ENCODE results near the gene CKB. TPM values are rescaled to one million over a fixed set of nuclear protein-coding genes. Genes with fewer than 3 reads are reported as not detected.

CKB gene
- total and polyA plus RNA-seq, 4 donors = 46.6 to 109 (median 84.7) TPM

- WGBS, 2 donors = 10 to 15% methylated on average over 18 of the region's 18 CpGs
- H3K27me3 ChIP-seq (ENCODE audit: control insufficient read depth in 1 of 2, insufficient read depth in 2 of 2, low read length in 1 of 2) = no peaks in the 10 kb centered on the region
- peak overlapping the region; percentile 81 to 93 for H3K27ac ChIP-seq (ENCODE audit: low read depth in 1 of 2, low read length in 2 of 2)
- DNase-seq = peak; percentile 82 to 86
- no peaks in the 10 kb centered on the region for H3K9me3 ChIP-seq (ENCODE audit: control insufficient read depth, low read length)
- ATAC-seq (ENCODE audit: low FRiP score) = peak; percentile 66
- H3K4me1 ChIP-seq (ENCODE audit: control insufficient read depth in 1 of 2, insufficient read depth in 2 of 2, low read length in 2 of 2) = no peaks in the 10 kb centered on the region
- intact Hi-C loops (cut with DNase I) = no loop called here
- no peak overlapping the region for H3K4me3 ChIP-seq (ENCODE audit: low read length in 2 of 2)
- no peaks in the 10 kb centered on the region for H3K36me3 ChIP-seq (ENCODE audit: control insufficient read depth in 1 of 2, insufficient read depth in 2 of 2, low read length in 1 of 2)
These were observed 29.6 kb upstream of the CKB start for GRCh38 chr14:103552011-103552845.

DNA sequence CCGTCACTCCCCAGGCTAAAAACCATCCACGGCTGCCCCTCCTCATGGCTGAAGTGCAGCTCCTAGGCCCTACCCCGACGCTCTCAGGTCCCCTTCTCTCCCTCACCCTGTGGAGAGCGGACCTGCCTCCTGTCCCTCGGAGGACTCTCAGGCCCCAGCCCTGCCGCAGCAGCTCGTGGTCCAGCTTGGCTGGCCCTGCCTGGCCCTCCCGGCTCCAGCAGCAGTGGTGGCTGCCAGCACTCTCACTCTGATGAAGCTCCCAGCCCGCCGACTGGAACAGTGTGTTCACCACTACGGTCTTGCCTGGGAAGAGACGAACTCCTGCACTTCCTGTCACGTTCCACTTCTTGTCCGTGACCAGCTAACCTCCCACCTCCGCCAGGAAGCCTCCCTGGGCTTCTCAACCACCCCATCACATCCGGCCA is 28.7 kb upstream of the CKB start:
- H3K36me3 ChIP-seq (ENCODE audit: control insufficient read depth in 1 of 2, insufficient read depth in 2 of 2, low read length in 1 of 2) = no peaks in the 10 kb centered on the region
- intact Hi-C loops (cut with DNase I) = no loop called here
- ATAC-seq (ENCODE audit: low FRiP score) (peak; percentile 69), DNase-seq (peak; percentile 86 to 90)
- WGBS, 2 donors = 14 to 15% methylated on average over 17 of the region's 17 CpGs
- no peak overlapping the region for H3K4me3 ChIP-seq (ENCODE audit: low read length in 2 of 2)
- peak overlapping the region; percentile 81 to 93 for H3K27ac ChIP-seq (ENCODE audit: low read depth in 1 of 2, low read length in 2 of 2)
- H3K9me3 ChIP-seq (ENCODE audit: control insufficient read depth, low read length) = no peaks in the 10 kb centered on the region
- no peaks in the 10 kb centered on the region for H3K27me3 ChIP-seq (ENCODE audit: control insufficient read depth in 1 of 2, insufficient read depth in 2 of 2, low read length in 1 of 2)
- no peaks in the 10 kb centered on the region for H3K4me1 ChIP-seq (ENCODE audit: control insufficient read depth in 1 of 2, insufficient read depth in 2 of 2, low read length in 2 of 2)

DNA sequence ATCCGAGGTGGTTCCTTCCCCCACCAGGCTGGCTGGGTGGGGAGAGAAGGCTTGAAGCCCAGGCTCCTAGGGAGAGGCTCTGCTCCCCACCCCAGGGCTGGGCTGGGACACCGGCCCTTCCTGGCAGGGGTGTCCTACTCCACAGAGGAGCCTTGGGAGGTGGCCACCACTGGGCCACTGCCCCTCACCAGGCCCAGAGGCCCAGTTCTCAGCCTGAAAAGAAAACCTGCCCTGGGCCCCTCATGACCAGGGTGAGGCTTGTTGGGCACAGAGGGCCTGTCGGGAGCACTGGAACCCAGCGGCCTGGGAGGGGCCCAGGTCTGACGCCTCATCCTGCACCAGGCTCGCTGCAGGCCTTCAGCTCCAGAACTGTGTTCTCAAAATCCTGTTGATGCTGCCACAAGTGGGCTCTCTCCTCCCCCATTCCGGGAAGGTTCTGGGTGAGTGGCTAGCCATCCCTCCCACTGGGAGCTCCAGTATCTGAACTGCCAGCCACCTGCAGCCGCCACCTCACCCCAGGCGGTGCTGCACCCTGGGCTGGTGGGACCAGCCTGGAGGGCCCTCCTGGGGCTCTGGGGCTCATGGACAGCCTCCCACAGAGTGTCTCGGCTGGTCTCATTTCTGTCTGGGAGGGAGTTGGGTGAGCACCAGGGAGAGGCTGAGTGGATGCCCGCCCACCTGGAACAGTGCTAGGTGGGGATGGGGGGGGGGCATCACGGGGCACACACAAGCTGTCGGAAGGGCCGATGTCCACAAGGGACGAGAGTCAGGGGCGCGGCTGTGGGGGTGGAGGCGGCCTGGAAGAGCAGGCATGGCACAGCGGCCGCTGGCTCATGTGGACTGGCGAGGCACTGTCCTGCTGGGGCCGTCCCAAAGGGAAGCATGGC is 28.1 kb upstream of the CKB start:
- ATAC-seq (ENCODE audit: low FRiP score) (peak; percentile 19), DNase-seq (peak; percentile 59 to 80)
- no peaks in the 10 kb centered on the region for H3K9me3 ChIP-seq (ENCODE audit: control insufficient read depth, low read length)
- H3K4me1 ChIP-seq (ENCODE audit: control insufficient read depth in 1 of 2, insufficient read depth in 2 of 2, low read length in 2 of 2) = no peaks in the 10 kb centered on the region
- no peaks in the 10 kb centered on the region for H3K36me3 ChIP-seq (ENCODE audit: control insufficient read depth in 1 of 2, insufficient read depth in 2 of 2, low read length in 1 of 2)
- H3K27me3 ChIP-seq (ENCODE audit: control insufficient read depth in 1 of 2, insufficient read depth in 2 of 2, low read length in 1 of 2) = no peaks in the 10 kb centered on the region
- intact Hi-C loops (cut with DNase I) = no loop called here
- H3K4me3 ChIP-seq (ENCODE audit: low read length in 2 of 2) = no peak overlapping the region
- peak overlapping the region; percentile 81 to 93 for H3K27ac ChIP-seq (ENCODE audit: low read depth in 1 of 2, low read length in 2 of 2)
- 29 to 33% methylated on average over 19 to 22 of the region's 22 CpGs for WGBS, 2 donors

GRCh38 chr14:103549361-103550311 is 27.0 kb upstream of the CKB start:
- Histone ChIP-seq H3K4me3 (ENCODE audit: low read length in 2 of 2) (no peak overlapping the region), H3K36me3 (ENCODE audit: control insufficient read depth in 1 of 2, insufficient read depth in 2 of 2, low read length in 1 of 2) (no peaks in the 10 kb centered on the region)
- intact Hi-C loops (cut with DNase I) = loop anchor here in 1 of 2 donors (5.0 kb wide), 1 partner anchor 47 kb away; no protein-coding TSS in a partner anchor

GRCh38 chr14:103548463-103549351 is 26.1 kb upstream of the CKB start:
- H3K4me3 ChIP-seq (ENCODE audit: low read length in 2 of 2) = no peak overlapping the region
- H3K27me3 ChIP-seq (ENCODE audit: control insufficient read depth in 1 of 2, insufficient read depth in 2 of 2, low read length in 1 of 2) = no peaks in the 10 kb centered on the region
- no peaks in the 10 kb centered on the region for H3K36me3 ChIP-seq (ENCODE audit: control insufficient read depth in 1 of 2, insufficient read depth in 2 of 2, low read length in 1 of 2)
- DNase-seq = peak; percentile 42 to 66
- no peak overlapping the region for H3K27ac ChIP-seq (ENCODE audit: low read depth in 1 of 2, low read length in 2 of 2)
- no peaks in the 10 kb centered on the region for H3K9me3 ChIP-seq (ENCODE audit: control insufficient read depth, low read length)
- no peak for ATAC-seq (ENCODE audit: low FRiP score)
- no peaks in the 10 kb centered on the region for H3K4me1 ChIP-seq (ENCODE audit: control insufficient read depth in 1 of 2, insufficient read depth in 2 of 2, low read length in 2 of 2)
- intact Hi-C loops (cut with DNase I) = loop anchor here in 1 of 2 donors (5.0 kb wide), 1 partner anchor 46 kb away; no protein-coding TSS in a partner anchor
- 87 to 89% methylated on average over 25 to 27 of the region's 27 CpGs for WGBS, 2 donors

More at GRCh38 chr14:103549361-103550311, 27.0 kb upstream of the CKB start:
- ATAC-seq (ENCODE audit: low FRiP score) (no peak), DNase-seq (peak; percentile 53 to 74)
- WGBS, 2 donors = 79 to 82% methylated on average over 30 of the region's 30 CpGs
- Histone ChIP-seq H3K4me1 (ENCODE audit: control insufficient read depth in 1 of 2, insufficient read depth in 2 of 2, low read length in 2 of 2) (no peaks in the 10 kb centered on the region), H3K9me3 (ENCODE audit: control insufficient read depth, low read length) (no peaks in the 10 kb centered on the region), H3K27ac (ENCODE audit: low read depth in 1 of 2, low read length in 2 of 2) (no peak overlapping the region), H3K27me3 (ENCODE audit: control insufficient read depth in 1 of 2, insufficient read depth in 2 of 2, low read length in 1 of 2) (no peaks in the 10 kb centered on the region)

DNA sequence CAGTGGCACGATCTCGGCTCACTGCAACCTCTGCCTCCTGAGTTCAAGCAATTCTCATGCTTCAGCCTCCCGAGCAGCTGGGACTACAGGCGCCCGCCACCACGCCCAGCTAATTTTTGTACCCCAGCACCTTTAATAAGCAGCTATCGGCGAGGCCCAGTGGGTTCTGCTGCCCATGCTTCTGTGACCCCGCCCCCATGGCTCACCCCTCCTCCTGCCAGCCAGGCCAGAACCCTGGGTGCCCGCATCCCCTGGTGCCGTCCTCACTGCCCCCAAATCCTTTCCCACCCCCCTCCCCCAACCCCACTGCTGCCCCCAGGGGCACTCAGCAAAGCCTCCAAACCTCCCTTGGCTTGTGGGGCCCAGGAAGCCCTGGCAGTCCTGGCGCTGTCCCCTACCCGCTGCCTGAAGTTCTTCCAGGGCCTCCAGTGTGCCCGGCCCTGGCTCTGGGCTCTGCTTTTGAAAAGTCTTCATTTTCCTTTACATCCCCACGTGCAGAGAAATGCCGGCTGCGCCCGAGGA is 25.4 kb upstream of the CKB start:
- DNase-seq = peak in 1 of 2 donors; percentile 40
- H3K27ac ChIP-seq (ENCODE audit: low read depth in 1 of 2, low read length in 2 of 2) = no peak overlapping the region
- WGBS, 2 donors = 82 to 87% methylated on average over 18 of the region's 18 CpGs
- no peaks in the 10 kb centered on the region for H3K4me1 ChIP-seq (ENCODE audit: control insufficient read depth in 1 of 2, insufficient read depth in 2 of 2, low read length in 2 of 2)
- no peak overlapping the region for H3K4me3 ChIP-seq (ENCODE audit: low read length in 2 of 2)
- no peaks in the 10 kb centered on the region for H3K27me3 ChIP-seq (ENCODE audit: control insufficient read depth in 1 of 2, insufficient read depth in 2 of 2, low read length in 1 of 2)
- intact Hi-C loops (cut with DNase I) = loop anchor here (2.0 to 5.0 kb wide), 2 partner anchors 29 to 46 kb away; no protein-coding TSS in a partner anchor
- no peaks in the 10 kb centered on the region for H3K9me3 ChIP-seq (ENCODE audit: control insufficient read depth, low read length)
- no peaks in the 10 kb centered on the region for H3K36me3 ChIP-seq (ENCODE audit: control insufficient read depth in 1 of 2, insufficient read depth in 2 of 2, low read length in 1 of 2)
- no peak for ATAC-seq (ENCODE audit: low FRiP score)

- WGBS, 2 donors = 82 to 83% methylated on average over 11 of the region's 11 CpGs
- H3K4me3 ChIP-seq (ENCODE audit: low read length in 2 of 2) = no peak overlapping the region
- no peaks in the 10 kb centered on the region for H3K36me3 ChIP-seq (ENCODE audit: control insufficient read depth in 1 of 2, insufficient read depth in 2 of 2, low read length in 1 of 2)
- no peaks in the 10 kb centered on the region for H3K4me1 ChIP-seq (ENCODE audit: control insufficient read depth in 1 of 2, insufficient read depth in 2 of 2, low read length in 2 of 2)
- no peak for ATAC-seq (ENCODE audit: low FRiP score)
- H3K27me3 ChIP-seq (ENCODE audit: control insufficient read depth in 1 of 2, insufficient read depth in 2 of 2, low read length in 1 of 2) = no peaks in the 10 kb centered on the region
- DNase-seq = no peak
- H3K9me3 ChIP-seq (ENCODE audit: control insufficient read depth, low read length) = no peaks in the 10 kb centered on the region
- no peak overlapping the region for H3K27ac ChIP-seq (ENCODE audit: low read depth in 1 of 2, low read length in 2 of 2)
- intact Hi-C loops (cut with DNase I) = loop anchor here (2.0 to 5.0 kb wide), 2 partner anchors 29 to 45 kb away; no protein-coding TSS in a partner anchor
These were observed 24.9 kb upstream of the CKB start for GRCh38 chr14:103547455-103547940.
